HL-60 (cell line): ENCODE results near the gene USP10.

ENCODE experiments used
- DNase-seq, 2 experiments: peaks; one replicate each; pipeline ENCODE4 v3.0.0-alpha.2; 2010 to 2020; ENCODE audit warnings: low read depth in 1 of 2, low spot score in 1 of 2
- H3K27ac ChIP-seq: fragments of 250-450 bp; sonication (Bioruptor Pico); replicated peaks from 2 replicates; pipeline ENCODE4 v1.5.1; 2020; ENCODE audit warnings: mild to moderate bottlenecking, moderate library complexity
- H3K27me3 ChIP-seq: fragments of 250-450 bp; sonication (Bioruptor Pico); 2 replicates; pipeline ENCODE4 v1.5.1; 2021; ENCODE audit warnings: mild to moderate bottlenecking, moderate library complexity; ENCODE audit not compliant: insufficient read depth, poor library complexity, severe bottlenecking
- H3K4me3 ChIP-seq: replicated peaks from 2 replicates; pipeline ENCODE4 v1.5.1; 2011; ENCODE audit warnings: mild to moderate bottlenecking, control low read depth, low read length; ENCODE audit not compliant: insufficient read depth
- CTCF ChIP-seq: IDR thresholded peaks from one replicate; pipeline ENCODE4 v1.5.1; 2011; ENCODE audit warnings: low read length, control low read depth, inconsistent platforms; ENCODE audit not compliant: insufficient read depth
- GABPA ChIP-seq: IDR thresholded peaks from 2 replicates; pipeline ENCODE4 v1.6.1; 2012; ENCODE audit warnings: low read depth
- POLR2AphosphoS5 ChIP-seq: IDR thresholded peaks from 2 replicates; pipeline ENCODE4 v1.6.1; 2012; ENCODE audit warnings: low read depth
- SPI1 ChIP-seq: IDR thresholded peaks from 2 replicates; pipeline ENCODE4 v1.6.1; 2012; ENCODE audit warnings: low read depth, mild to moderate bottlenecking, borderline replicate concordance
- TF ChIP-seq, protein P1 (sequence below): IDR thresholded peaks from 2 replicates; pipeline ENCODE4 v1.6.1; 2012; ENCODE audit warnings: low read depth; ENCODE audit not compliant: insufficient replicate concordance

The USP10 gene

GRCh38 chr16:84764970-84765369 is 65.2 kb downstream of the USP10 start:
- no peak overlapping the region for H3K4me3 ChIP-seq
- no peak for DNase-seq
- TF ChIP-seq CTCF (no peak), SPI1 (no peak), GABPA (no peak), POLR2AphosphoS5 (no peak)
- TF ChIP-seq, protein P1, sequence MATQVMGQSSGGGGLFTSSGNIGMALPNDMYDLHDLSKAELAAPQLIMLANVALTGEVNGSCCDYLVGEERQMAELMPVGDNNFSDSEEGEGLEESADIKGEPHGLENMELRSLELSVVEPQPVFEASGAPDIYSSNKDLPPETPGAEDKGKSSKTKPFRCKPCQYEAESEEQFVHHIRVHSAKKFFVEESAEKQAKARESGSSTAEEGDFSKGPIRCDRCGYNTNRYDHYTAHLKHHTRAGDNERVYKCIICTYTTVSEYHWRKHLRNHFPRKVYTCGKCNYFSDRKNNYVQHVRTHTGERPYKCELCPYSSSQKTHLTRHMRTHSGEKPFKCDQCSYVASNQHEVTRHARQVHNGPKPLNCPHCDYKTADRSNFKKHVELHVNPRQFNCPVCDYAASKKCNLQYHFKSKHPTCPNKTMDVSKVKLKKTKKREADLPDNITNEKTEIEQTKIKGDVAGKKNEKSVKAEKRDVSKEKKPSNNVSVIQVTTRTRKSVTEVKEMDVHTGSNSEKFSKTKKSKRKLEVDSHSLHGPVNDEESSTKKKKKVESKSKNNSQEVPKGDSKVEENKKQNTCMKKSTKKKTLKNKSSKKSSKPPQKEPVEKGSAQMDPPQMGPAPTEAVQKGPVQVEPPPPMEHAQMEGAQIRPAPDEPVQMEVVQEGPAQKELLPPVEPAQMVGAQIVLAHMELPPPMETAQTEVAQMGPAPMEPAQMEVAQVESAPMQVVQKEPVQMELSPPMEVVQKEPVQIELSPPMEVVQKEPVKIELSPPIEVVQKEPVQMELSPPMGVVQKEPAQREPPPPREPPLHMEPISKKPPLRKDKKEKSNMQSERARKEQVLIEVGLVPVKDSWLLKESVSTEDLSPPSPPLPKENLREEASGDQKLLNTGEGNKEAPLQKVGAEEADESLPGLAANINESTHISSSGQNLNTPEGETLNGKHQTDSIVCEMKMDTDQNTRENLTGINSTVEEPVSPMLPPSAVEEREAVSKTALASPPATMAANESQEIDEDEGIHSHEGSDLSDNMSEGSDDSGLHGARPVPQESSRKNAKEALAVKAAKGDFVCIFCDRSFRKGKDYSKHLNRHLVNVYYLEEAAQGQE = no peak
- H3K27ac ChIP-seq = no peak overlapping the region
- H3K27me3 ChIP-seq = no peaks in the 10 kb centered on the region

DNA sequence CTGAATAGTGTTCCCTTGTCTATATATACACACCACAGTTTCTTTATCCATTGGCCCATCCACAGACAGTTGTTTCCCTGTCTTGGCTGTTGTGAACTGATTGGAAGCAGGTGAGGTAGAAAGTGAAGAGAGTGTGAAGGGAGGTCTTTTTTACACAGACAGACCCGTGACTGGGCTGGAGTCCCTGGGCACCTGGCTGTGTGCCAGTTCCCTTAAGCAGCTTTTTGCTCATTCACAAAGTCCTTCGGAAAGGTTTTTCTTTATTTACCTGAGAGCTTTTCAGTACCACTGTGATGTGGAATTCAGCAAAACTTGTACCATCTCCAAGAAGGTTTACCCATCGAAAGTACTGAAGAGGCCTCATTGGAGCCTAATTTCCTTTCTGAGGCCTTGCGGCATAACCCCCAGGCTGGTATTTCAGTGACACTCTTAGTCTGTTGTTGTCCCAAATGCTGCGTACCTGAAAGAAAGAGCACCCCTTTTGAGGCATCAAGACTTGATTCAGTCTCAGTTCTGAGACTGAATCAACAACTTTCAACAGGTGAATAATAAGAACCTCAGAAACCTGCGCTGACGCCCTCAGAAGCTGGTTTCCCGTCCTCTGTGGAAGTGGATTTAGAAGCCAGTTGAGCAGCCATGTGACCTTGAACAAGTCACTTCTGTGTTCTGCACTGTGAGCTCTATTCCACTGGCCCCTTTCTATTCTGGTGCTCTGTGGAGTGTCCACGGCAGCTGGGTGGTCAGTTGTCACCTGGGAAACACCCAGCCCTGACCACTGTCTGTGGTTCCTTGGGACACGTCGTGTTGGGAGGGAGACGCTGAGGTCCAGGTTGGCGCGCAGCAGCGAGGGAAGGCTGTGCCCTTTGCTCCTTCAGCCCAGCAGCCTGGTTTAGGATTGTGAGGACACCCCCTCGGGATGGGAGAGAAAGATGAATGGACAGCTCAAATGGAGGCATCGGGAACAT is 66.1 kb downstream of the USP10 start:
- no peak for TF ChIP-seq SPI1
- TF ChIP-seq GABPA = no peak
- no peak for TF ChIP-seq POLR2AphosphoS5
- TF ChIP-seq, protein P1 = no peak
- no peak for TF ChIP-seq CTCF
- Histone ChIP-seq H3K27ac (no peak overlapping the region), H3K27me3 (no peaks in the 10 kb centered on the region), H3K4me3 (no peak overlapping the region)
- no peak for DNase-seq

DNA sequence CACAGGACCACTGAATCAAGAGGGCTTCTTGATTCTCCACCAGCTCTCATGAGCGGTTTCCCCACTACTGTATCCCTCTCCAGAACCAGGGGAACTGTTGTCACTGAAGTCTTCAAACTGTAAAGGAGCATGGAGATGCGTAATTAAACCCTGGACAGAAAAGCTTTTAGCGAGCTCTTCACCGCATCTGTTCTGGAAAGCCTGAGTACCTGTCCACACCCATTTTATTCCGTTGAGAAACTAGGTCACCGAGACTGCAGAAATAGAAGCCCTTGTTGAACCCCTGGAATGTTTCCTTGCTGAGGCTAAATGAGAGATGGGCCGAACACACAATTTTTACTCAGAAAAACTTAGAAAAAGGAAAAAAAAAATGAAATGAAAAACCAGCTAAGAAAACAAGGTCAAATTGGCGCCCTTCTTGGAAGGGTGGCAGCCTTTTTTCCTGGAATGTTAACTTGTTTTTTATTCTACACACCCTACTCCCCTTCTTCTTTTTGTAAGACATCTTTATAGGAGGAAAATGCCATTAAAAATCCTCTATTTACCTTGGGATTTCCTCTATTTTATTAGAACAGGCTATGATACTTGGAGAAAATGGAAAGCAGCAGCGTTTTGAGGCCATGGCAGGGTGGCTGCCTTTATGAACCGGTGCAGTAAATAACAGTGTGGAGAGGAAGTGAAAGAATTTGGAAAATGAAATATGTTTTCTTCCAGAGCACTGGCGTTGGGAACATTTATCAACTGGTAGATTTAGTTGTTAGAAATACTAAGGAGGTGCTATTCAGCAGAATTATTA is 67.4 kb downstream of the USP10 start:
- no peak for TF ChIP-seq GABPA
- TF ChIP-seq, protein P1 = no peak
- TF ChIP-seq POLR2AphosphoS5 = no peak
- no peak for TF ChIP-seq CTCF
- TF ChIP-seq SPI1 = no peak

More for the DNA sequence above, 67.4 kb downstream of the USP10 start:
- Histone ChIP-seq H3K27ac (no peak overlapping the region), H3K27me3 (no peaks in the 10 kb centered on the region), H3K4me3 (no peak overlapping the region)
- no peak for DNase-seq
